Ovary (tissue), 3 donors: Measurements from ENCODE around the gene SLC9A2.

Experiments used
- POLR2A ChIP-seq: fragments of 450-650 bp; IDR thresholded peaks from one replicate; pipeline ENCODE4 v1.6.1; 2017; ENCODE audit warnings: antibody characterized with exemption, mild to moderate bottlenecking, moderate library complexity
- TF ChIP-seq, protein P1 (sequence below), 3 donors: fragments of 450-650 bp in 2 of 3; fragments of 200-600 bp in 1 of 3; IDR thresholded peaks; one replicate each; pipeline versions ENCODE4 v1.5.1 to v1.8.0; 2016 to 2022; ENCODE audit warnings: antibody characterized with exemption in 3 of 3, mild to moderate bottlenecking in 1 of 3
- donor health status: DM: no; HTN: no; CAD: no.

- TF ChIP-seq, protein P1, sequence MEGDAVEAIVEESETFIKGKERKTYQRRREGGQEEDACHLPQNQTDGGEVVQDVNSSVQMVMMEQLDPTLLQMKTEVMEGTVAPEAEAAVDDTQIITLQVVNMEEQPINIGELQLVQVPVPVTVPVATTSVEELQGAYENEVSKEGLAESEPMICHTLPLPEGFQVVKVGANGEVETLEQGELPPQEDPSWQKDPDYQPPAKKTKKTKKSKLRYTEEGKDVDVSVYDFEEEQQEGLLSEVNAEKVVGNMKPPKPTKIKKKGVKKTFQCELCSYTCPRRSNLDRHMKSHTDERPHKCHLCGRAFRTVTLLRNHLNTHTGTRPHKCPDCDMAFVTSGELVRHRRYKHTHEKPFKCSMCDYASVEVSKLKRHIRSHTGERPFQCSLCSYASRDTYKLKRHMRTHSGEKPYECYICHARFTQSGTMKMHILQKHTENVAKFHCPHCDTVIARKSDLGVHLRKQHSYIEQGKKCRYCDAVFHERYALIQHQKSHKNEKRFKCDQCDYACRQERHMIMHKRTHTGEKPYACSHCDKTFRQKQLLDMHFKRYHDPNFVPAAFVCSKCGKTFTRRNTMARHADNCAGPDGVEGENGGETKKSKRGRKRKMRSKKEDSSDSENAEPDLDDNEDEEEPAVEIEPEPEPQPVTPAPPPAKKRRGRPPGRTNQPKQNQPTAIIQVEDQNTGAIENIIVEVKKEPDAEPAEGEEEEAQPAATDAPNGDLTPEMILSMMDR (IDR thresholded peaks at IDR 0.05), result no peak
- TF ChIP-seq POLR2A, result no peak
Measured at GRCh38 chr2:102724553-102724952, 105.2 kb downstream of the SLC9A2 start.
